Endodermal cell (in vitro differentiated cells): Measurements from ENCODE around the gene USP43. TPM values are rescaled to one million over a fixed set of nuclear protein-coding genes. Genes with fewer than 3 reads are reported as not detected.

Source experiments
- DNase-seq: peaks from one replicate; pipeline ENCODE4 v3.0.0-alpha.2; 2017
- H3K27ac ChIP-seq: 2 replicates; pipeline ENCODE4 v1.5.1; 2013; ENCODE audit warnings: mild to moderate bottlenecking, low read depth, low read length, moderate library complexity
- H3K27me3 ChIP-seq: 2 replicates; pipeline ENCODE4 v1.6.1; 2013; ENCODE audit warnings: mild to moderate bottlenecking, low read length, moderate library complexity; ENCODE audit not compliant: insufficient read depth, control insufficient read depth, poor library complexity, severe bottlenecking
- H3K36me3 ChIP-seq: 2 replicates; pipeline ENCODE4 v1.7.0; 2013; ENCODE audit warnings: mild to moderate bottlenecking, low read length, moderate library complexity; ENCODE audit not compliant: control insufficient read depth, insufficient read depth
- H3K4me1 ChIP-seq: one replicate; pipeline ENCODE4 v1.7.0; 2013; ENCODE audit warnings: low read length; ENCODE audit not compliant: control insufficient read depth, insufficient read depth
- H3K4me3 ChIP-seq: 2 replicates; pipeline ENCODE4 v1.5.1; 2013; ENCODE audit warnings: mild to moderate bottlenecking, low read length, moderate library complexity
- H3K9ac ChIP-seq: 2 replicates; pipeline ENCODE4 v1.6.1; 2013; ENCODE audit warnings: mild to moderate bottlenecking, low read length, moderate library complexity; ENCODE audit not compliant: poor library complexity, severe bottlenecking; ENCODE audit errors: extremely low read depth
- H3K9me3 ChIP-seq: 2 replicates; pipeline ENCODE4 v1.6.1; 2013; ENCODE audit warnings: mild to moderate bottlenecking, low read length, moderate library complexity; ENCODE audit not compliant: control insufficient read depth
- H3K27ac Mint-ChIP-seq: 2 replicates; pipeline ENCODE4 v1.8.0; 2020; ENCODE audit warnings: mixed read lengths
- H3K27me3 Mint-ChIP-seq: 2 replicates; pipeline ENCODE4 v1.8.0; 2021; ENCODE audit warnings: mild to moderate bottlenecking, mixed read lengths; ENCODE audit not compliant: insufficient read depth
- H3K36me3 Mint-ChIP-seq: 2 replicates; pipeline ENCODE4 v1.8.0; 2020; ENCODE audit warnings: low read depth, mixed read lengths
- H3K4me1 Mint-ChIP-seq: 2 replicates; pipeline ENCODE4 v1.8.0; 2020; ENCODE audit warnings: mixed read lengths
- H3K4me3 Mint-ChIP-seq: 2 replicates; pipeline ENCODE4 v1.8.0; 2020; ENCODE audit warnings: mild to moderate bottlenecking, moderate library complexity, mixed read lengths
- H3K9me3 Mint-ChIP-seq: 2 replicates; pipeline ENCODE4 v1.8.0; 2020; ENCODE audit warnings: mild to moderate bottlenecking, mixed read lengths
- CTCF ChIP-seq: fragments of 200-600 bp; sonication (generic); conservative IDR thresholded peaks from 2 replicates; pipeline ENCODE4 v1.5.0; 2021; ENCODE audit warnings: antibody characterized with exemption, mild to moderate bottlenecking
- WGBS, 2 experiments: methylation state at CpG; one replicate each; pipeline versions ENCODE4 v1.1.5 to v1.1.7; 2013; ENCODE audit warnings: missing lambda C conversion rate in 2 of 2, mixed read lengths in 1 of 2; ENCODE audit not compliant: insufficient coverage in 1 of 2, insufficient read length in 1 of 2; 5-methylcytosine and 5-hydroxymethylcytosine counted together
- total RNA-seq, 2 donors: library from RNA; stranded (reverse); fragmentation: NEBNext Ultra II Directional in 1 of 2; extraction: Animal tissue kit (Norgen Biotek cat#: 25700) in 1 of 2; gene quantifications; 2 replicates in 1 of 2; 3 replicates in 1 of 2; pipeline ENCODE4 v1.2.1, GENCODE V29; 2021

USP43 gene
- total RNA-seq, 2 donors from 2014 or later, result 8.6 to 12.6 TPM

DNA sequence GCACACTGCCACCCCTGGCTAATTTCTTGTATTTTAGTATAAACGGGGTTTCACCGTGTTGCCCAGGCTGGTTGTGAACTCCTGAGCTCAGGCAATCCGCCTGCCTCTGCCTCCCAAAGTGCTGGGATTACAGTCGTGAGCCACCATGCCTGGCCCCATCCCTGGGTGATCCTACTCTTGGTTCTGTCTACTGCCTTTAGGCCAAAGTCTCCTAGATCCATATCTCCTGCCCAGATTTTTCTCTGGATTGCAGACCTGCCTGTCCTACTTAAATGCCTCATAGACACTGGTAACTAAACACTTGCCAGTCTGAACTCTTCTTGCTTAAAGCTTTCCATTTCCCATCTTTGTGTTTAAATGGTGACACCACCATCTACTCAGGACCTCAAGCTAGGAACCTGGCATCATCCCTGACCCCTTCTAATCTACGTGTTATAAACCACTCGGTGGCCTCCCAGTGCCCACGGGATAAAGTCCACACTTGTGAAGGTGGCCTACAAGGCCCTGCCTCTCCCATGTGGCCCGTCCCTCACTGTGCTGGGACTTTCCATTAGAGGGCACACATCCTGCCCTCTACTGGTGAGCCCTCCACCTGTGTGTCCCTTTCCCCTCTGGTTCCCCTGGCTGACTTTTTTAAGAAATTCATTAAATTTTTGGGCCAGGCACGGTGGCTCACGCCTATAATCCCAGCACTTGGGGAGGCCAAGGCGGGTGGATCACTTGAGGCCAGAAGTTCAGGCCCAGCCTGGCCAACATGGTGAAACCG is 51.1 kb downstream of the USP43 start:
- H3K4me3 Mint-ChIP-seq, result no peak overlapping the region
- peak; percentile 77 for DNase-seq
- H3K36me3 Mint-ChIP-seq, result peaks cover 65% of the 10 kb centered on the region
- TF ChIP-seq CTCF, result peak; percentile 61
- no peaks in the 10 kb centered on the region for H3K4me1 Mint-ChIP-seq
- H3K27ac Mint-ChIP-seq, result no peak overlapping the region
- no peaks in the 10 kb centered on the region for H3K9me3 Mint-ChIP-seq
- no peak overlapping the region for H3K4me3 ChIP-seq
- H3K4me1 ChIP-seq, result no peaks in the 10 kb centered on the region
- H3K9me3 ChIP-seq, result no peaks in the 10 kb centered on the region
- H3K27ac ChIP-seq, result no peak overlapping the region
- no peaks in the 10 kb centered on the region for H3K27me3 ChIP-seq
- 88% methylated on average over 10 to 12 of the region's 12 CpGs for WGBS, 2 experiments
- H3K27me3 Mint-ChIP-seq, result no peaks in the 10 kb centered on the region
- peaks cover 16% of the 10 kb centered on the region for H3K36me3 ChIP-seq
- H3K9ac ChIP-seq, result no peak overlapping the region

GRCh38 chr17:9700136-9700535 is 54.8 kb downstream of the USP43 start:
- Histone ChIP-seq H3K9me3 (no peaks in the 10 kb centered on the region), H3K4me1 (no peaks in the 10 kb centered on the region), H3K27ac (no peak overlapping the region), H3K27me3 (no peaks in the 10 kb centered on the region), H3K9ac (no peak overlapping the region), H3K36me3 (peaks cover 8% of the 10 kb centered on the region), H3K4me3 (no peak overlapping the region)
- WGBS, 2 experiments, result 96 to 100% methylated on average over 2 to 6 of the region's 7 CpGs
- Mint-ChIP-seq H3K9me3 (no peaks in the 10 kb centered on the region), H3K36me3 (peaks cover 62% of the 10 kb centered on the region), H3K4me1 (no peaks in the 10 kb centered on the region), H3K27me3 (no peaks in the 10 kb centered on the region), H3K27ac (no peak overlapping the region), H3K4me3 (no peak overlapping the region)
- no peak for TF ChIP-seq CTCF
- peak; percentile 42 for DNase-seq

GRCh38 chr17:9700754-9701476 is 55.6 kb downstream of the USP43 start:
- peaks cover 4% of the 10 kb centered on the region for H3K36me3 ChIP-seq
- Mint-ChIP-seq H3K4me3 (no peak overlapping the region), H3K27me3 (no peaks in the 10 kb centered on the region), H3K9me3 (no peaks in the 10 kb centered on the region), H3K27ac (no peak overlapping the region), H3K36me3 (peaks cover 56% of the 10 kb centered on the region), H3K4me1 (no peaks in the 10 kb centered on the region)
- H3K9ac ChIP-seq, result no peak overlapping the region
- peak; percentile 39 for DNase-seq
- 93% methylated on average over 13 to 20 of the region's 20 CpGs for WGBS, 2 experiments
- no peak overlapping the region for H3K27ac ChIP-seq
- TF ChIP-seq CTCF, result no peak
- no peaks in the 10 kb centered on the region for H3K27me3 ChIP-seq
- H3K4me3 ChIP-seq, result no peak overlapping the region
- no peaks in the 10 kb centered on the region for H3K4me1 ChIP-seq
- no peaks in the 10 kb centered on the region for H3K9me3 ChIP-seq
